ENCODE measurements around the gene NAALADL2.
"Not testable (repeated sequence)": the region's sequence is repeated elsewhere in the genome, so short reads cannot be mapped to it uniquely, and the experiment has no call there.

NAALADL2 gene

DNA sequence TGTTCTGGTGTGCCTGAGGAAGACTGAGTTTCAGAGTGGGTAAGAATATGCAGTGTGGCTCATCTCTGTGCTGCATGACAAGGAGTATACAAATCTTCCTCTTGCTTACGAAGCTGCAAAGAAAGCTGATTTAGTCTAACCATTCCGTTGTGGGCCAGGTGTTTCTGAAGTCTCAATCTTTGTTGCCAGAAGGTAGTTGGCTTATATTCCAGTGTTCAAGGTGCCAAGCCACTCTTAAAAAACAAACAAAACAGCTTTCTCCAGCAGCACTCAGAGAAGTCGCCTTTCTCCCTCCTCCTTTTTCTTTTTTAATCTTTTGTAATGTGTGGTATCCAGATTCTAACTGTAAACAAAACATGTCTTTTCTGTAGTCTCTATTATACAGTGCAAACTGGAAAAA is 872.4 kb downstream of the NAALADL2 start:
- no peak for DNase-seq

- no peak for DNase-seq
These were observed 872.9 kb downstream of the NAALADL2 start for GRCh38 chr3:175732017-175732416.

GRCh38 chr3:175735866-175736265 is 876.7 kb downstream of the NAALADL2 start:
- no peak for DNase-seq

DNA sequence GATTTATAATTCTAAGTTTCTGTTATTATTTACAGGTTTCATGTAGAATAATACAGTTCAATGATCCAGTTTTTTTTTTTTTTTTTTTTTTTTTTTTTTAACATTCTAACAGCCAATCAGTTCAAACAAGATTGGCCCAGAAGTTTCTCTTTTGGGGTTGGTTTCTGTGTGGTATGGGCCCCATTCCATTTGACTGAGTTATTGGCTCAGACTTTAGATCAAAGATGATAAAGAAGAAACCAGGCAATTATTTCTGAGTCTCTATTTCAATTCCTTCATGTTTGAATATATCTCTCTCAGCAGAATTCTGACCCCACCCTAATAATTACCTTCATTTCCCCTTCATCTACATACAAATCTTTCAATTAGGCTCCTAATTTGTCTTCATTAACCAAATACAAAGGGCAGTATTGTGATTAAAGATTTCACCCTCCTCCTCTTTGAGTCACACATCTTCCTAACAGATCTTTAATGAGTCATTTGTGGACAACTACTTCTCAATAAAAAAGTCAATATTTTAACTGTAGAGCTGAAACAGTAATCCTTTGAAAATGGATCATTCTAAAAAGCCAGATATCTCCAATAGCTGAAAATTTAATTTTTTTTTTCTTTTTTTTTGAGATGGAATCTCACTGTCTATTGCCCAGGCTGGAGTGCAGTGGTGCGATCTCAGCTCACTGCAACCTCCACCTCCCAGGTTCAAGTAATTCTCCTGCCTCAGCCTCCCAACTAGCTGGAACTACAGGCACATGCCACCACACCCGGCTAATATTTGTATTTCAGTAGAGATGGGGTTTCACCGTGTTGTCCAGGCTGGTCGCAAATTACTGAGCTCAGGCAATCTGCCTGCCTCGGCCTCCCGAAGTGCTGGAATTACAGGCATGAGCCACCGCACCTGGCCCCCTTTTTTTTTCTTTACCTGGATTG is 878.8 kb downstream of the NAALADL2 start:
- no peak for DNase-seq

GRCh38 chr3:175741951-175742350 is 882.8 kb downstream of the NAALADL2 start:
- no peak for DNase-seq

- DNase-seq = no peak
These were observed 884.7 kb downstream of the NAALADL2 start for GRCh38 chr3:175743733-175744400.

GRCh38 chr3:175746308-175746707 is 887.2 kb downstream of the NAALADL2 start:
- no peak for DNase-seq

DNA sequence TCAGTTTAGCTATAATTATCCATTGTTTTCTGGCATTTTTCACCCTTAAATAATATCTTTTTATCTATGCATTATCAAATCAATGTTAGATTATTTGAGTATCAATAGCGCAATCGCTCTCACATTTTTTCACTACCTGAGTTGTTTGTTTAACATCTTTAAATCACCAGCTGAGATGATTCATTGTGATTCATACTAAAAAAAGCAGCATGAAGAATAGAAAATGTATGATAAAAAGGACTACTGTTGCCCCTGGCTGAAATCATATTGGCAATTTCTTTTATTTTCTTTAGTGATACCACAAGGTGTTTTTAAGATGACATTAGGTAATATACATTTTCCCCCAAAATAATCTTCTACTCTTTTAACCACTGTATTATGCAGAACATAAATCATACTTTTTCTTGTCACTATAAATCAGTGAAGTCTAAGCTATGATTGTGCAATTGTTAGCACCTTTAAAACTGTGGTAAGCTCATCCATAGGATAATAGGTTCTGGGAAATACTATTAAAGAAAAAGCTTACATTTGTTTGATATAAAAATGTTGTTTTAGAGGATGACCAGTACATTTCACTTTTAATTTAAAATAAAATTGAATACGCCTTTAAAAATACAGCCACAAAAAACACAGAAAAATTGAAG is 889.1 kb downstream of the NAALADL2 start:
- no peak for DNase-seq

DNA sequence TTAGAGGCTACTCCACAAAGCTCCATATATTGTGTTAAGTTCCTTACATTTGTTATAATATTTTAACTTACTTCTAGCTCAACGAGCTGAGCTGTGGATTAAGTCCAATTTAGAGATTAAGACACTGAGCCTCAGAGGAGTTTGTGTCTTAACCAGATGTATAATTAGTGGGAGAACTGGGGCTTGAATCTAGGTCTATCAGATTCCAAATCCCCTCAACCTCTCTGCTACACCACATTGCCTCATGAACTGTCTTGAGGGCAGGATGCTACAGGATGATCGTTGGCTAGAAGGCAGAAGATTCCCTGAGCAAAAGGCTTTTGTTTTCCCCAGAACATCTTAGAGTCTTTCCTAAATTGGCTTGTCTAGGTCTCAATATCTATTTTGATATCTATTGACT is 890.8 kb downstream of the NAALADL2 start:
- no peak for DNase-seq

GRCh38 chr3:175751089-175751488 is 892.0 kb downstream of the NAALADL2 start:
- DNase-seq = no peak

DNA sequence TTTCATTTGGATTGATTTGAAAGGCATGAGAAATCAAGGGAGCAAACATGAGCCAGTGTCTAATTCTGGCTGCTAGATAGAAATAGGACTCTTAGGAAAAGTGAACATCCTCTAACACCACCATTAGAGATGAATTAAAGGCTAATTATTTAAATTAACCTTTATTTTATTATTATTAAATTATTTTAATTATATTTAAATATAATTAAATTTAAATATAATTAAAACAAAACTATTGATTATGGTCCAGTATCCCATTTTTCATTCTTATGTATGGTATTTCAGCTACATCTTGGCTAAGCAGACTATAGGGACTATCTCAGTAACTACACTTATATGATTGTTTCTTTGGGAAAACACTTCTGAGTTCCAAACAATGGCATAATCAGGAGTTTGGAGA is 904.8 kb downstream of the NAALADL2 start:
- DNase-seq = no peak

GRCh38 chr3:175764722-175765121 is 905.6 kb downstream of the NAALADL2 start:
- DNase-seq = no peak

- DNase-seq = no peak
These were observed 911.3 kb downstream of the NAALADL2 start for GRCh38 chr3:175770426-175770825.

DNA sequence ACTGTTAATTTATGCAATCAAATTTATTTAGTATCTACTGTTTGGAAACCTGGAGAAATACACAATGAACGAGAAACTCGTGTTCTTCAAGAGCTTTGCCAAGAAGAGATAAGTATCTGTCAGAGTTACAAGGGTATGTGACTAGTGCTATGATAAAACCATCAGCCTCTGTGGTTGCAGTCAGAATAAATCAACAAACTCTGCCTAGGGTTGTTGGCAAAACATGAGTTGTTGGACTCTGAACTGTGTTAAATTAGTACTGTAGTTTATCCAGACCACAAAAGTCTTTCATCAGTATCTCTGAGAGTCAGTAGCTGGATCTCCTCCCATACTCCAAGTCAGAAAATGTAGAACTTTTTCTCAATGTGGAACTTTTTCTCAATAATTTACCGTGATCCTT is 918.4 kb downstream of the NAALADL2 start:
- DNase-seq = no peak

- no peak for DNase-seq
These were observed 918.8 kb downstream of the NAALADL2 start for GRCh38 chr3:175777965-175778364.

DNA sequence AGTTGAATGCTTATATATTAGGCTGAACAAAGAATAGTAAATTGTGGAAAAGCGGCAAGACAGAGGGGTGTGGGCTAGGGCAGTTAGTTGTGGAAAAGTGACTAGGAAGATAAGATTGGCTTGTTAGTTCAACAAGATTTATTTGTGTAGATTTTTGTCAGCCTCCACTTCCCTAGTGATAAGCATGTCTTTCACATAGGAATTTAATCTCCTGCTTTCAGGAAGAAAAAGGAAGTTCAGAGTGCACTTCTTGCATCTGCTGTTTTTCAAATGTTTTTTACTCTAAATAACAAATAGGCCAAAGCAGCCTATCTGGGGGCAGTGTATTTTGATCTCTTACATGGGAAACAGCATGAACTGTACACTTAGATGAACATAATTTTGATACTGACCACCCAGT is 919.9 kb downstream of the NAALADL2 start:
- DNase-seq = no peak

DNA sequence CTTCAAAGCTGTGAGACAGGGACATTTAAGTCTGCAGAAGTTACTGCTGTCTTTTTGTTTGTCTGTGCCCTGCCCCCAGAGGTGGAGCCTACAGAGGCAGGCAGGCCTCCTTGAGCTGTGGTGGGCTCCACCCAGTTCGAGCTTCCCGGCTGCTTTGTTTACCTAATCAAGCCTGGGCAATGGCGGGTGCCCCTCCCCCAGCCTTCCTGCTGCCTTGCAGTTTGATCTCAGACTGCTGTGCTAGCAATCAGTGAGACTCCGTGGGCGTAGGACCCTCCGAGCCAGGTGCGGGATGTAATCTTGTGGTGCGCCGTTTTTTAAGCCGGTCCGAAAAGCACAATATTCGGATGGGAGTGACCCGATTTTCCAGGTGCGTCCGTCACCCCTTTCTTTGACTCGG is 928.0 kb downstream of the NAALADL2 start:
- DNase-seq = not testable (repeated sequence)

DNA sequence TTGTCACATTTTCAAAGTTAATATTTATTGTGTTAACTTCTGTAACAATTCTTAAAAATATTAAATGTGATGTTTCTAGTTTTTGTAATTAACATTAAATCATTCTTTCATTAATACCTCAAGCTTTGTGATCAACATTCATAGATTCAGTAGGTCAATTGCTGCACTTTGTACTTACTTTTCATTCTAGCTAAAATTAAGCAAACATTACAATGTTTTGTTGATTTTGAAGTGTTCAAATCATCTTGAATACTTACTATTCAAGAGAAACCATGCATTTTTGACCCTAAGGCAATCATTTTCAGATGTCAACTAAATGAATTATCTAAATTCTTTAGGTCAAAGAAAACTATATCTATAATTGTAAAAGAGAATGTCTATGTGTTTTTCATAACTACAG is 933.1 kb downstream of the NAALADL2 start:
- DNase-seq = no peak

DNA sequence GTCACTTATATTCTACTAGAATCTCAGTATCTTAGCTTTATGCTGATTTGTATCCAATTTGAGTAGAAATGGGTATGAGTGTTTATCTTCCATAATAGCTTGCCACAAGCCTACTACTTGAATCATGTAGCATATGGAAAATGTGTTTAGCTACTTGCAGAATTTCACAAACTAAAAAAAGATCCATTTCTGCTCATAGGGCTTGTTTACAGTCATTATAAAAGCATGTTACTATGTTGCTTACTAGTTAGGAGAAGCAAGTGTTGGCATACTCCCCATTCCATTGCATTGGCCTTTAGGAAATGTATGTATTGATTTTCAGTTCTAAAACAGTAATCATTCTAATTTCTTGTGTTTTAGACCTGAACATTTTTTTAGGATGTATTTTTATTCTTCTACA is 939.2 kb downstream of the NAALADL2 start:
- no peak for DNase-seq

GRCh38 chr3:175805825-175806224 is 946.7 kb downstream of the NAALADL2 start:
- DNase-seq = no peak

GRCh38 chr3:175807175-175807574 is 948.0 kb downstream of the NAALADL2 start:
- no peak for DNase-seq

GRCh38 chr3:175818811-175819464 is 959.8 kb downstream of the NAALADL2 start:
- DNase-seq = no peak
